Osteocyte (in vitro differentiated cells): Measurements from ENCODE around the gene SPON1. TPM values are rescaled to one million over a fixed set of nuclear protein-coding genes. Genes with fewer than 3 reads are reported as not detected.

Experiments
- DNase-seq: peaks from one replicate; pipeline ENCODE4 v3.0.0; 2021; ENCODE audit warnings: mixed read lengths; ENCODE audit not compliant: unreplicated experiment; ENCODE audit errors: extremely low spot score
- H3K27ac Mint-ChIP-seq: one replicate; pipeline ENCODE4 v1.8.0; 2021; ENCODE audit warnings: mild to moderate bottlenecking, mixed read lengths; ENCODE audit not compliant: unreplicated experiment
- H3K27me3 Mint-ChIP-seq: one replicate; pipeline ENCODE4 v1.8.0; 2021; ENCODE audit warnings: mixed read lengths; ENCODE audit not compliant: unreplicated experiment
- H3K36me3 Mint-ChIP-seq: one replicate; pipeline ENCODE4 v1.8.0; 2021; ENCODE audit warnings: mixed read lengths; ENCODE audit not compliant: unreplicated experiment
- H3K4me1 Mint-ChIP-seq: one replicate; pipeline ENCODE4 v1.8.0; 2021; ENCODE audit warnings: mixed read lengths; ENCODE audit not compliant: unreplicated experiment
- H3K4me3 Mint-ChIP-seq: one replicate; pipeline ENCODE4 v1.8.0; 2021; ENCODE audit warnings: mild to moderate bottlenecking, moderate library complexity, mixed read lengths; ENCODE audit not compliant: unreplicated experiment
- H3K9me3 Mint-ChIP-seq: one replicate; pipeline ENCODE4 v1.8.0; 2021; ENCODE audit warnings: mixed read lengths; ENCODE audit not compliant: unreplicated experiment
- total RNA-seq: library from RNA; stranded (reverse); gene quantifications from 2 replicates; pipeline ENCODE4 v1.2.1, GENCODE V29; 2021
- TF ChIP-seq, protein P1 (sequence below): fragments of 200-600 bp; sonication (generic); IDR thresholded peaks from 2 replicates; pipeline ENCODE4 v1.5.0; 2021; ENCODE audit warnings: antibody characterized with exemption, mild to moderate bottlenecking, moderate library complexity

Gene SPON1
- total RNA-seq, 1 donor from 2014 or later = 0.05 TPM

DNA sequence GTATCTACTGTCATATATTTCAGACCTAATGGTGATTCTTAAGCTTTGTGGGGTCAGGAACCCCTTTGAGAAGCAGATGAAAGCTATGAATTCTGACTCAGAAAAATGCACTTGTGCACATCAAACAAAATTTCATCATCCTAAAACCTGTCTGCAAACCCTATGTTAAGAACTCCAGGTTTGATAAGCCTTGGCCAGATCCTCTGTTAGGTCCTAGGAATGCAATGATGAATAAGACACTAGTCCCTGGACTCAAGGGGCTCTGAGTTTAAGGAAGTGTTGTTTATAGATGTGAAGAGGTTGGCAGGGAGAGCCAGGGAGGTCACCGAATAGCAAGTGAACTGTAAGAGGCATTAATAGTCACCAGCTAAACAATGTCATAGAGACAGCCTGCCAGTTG, 103.2 kb downstream of the SPON1 start:
- Mint-ChIP-seq H3K27ac (no peak overlapping the region), H3K4me1 (no peaks in the 10 kb centered on the region), H3K4me3 (no peak overlapping the region), H3K36me3 (no peaks in the 10 kb centered on the region), H3K9me3 (no peaks in the 10 kb centered on the region), H3K27me3 (no peaks in the 10 kb centered on the region)
- DNase-seq = no peak
- TF ChIP-seq, protein P1, sequence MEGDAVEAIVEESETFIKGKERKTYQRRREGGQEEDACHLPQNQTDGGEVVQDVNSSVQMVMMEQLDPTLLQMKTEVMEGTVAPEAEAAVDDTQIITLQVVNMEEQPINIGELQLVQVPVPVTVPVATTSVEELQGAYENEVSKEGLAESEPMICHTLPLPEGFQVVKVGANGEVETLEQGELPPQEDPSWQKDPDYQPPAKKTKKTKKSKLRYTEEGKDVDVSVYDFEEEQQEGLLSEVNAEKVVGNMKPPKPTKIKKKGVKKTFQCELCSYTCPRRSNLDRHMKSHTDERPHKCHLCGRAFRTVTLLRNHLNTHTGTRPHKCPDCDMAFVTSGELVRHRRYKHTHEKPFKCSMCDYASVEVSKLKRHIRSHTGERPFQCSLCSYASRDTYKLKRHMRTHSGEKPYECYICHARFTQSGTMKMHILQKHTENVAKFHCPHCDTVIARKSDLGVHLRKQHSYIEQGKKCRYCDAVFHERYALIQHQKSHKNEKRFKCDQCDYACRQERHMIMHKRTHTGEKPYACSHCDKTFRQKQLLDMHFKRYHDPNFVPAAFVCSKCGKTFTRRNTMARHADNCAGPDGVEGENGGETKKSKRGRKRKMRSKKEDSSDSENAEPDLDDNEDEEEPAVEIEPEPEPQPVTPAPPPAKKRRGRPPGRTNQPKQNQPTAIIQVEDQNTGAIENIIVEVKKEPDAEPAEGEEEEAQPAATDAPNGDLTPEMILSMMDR = no peak

DNA sequence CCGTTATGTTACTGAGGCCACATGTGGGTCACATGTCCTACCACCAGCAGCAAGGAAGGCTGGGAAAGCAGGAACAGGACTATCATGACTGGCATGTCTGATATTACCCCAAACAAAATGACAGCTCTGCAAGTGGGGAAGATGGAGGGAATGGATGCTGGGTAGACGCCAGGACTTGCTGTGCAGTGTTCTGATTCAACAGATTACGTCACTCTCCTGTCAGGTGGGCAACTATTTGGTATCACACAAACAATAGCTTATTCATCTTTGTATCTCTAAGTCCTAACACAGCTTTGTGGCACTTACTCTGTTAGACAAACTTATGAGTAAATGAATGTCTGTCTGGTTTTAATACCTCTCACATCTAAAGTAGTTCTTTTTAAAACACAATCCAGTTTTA, 105.2 kb downstream of the SPON1 start:
- H3K4me3 Mint-ChIP-seq = no peak overlapping the region
- H3K36me3 Mint-ChIP-seq = no peaks in the 10 kb centered on the region
- TF ChIP-seq, protein P1 = no peak
- no peak for DNase-seq
- no peak overlapping the region for H3K27ac Mint-ChIP-seq
- H3K27me3 Mint-ChIP-seq = no peaks in the 10 kb centered on the region
- H3K4me1 Mint-ChIP-seq = no peaks in the 10 kb centered on the region
- no peaks in the 10 kb centered on the region for H3K9me3 Mint-ChIP-seq

DNA sequence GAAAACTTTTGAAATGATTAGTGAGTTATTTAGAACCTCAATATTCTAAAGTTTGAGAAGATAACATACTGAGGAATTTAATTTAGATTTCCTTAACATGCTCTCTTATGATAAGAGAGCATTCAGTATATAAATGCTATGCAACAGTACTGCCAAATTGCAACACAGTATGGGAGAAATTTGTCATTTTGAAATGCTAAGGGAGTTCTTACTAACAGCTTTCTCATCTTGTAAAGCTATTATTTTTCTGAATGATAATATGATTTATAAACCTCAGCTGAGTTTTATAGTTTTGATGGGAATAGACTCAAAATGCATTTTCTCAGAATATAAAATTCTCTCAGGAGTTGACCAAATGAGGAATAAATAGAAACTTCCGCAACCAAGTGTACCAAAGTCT, 108.4 kb downstream of the SPON1 start:
- TF ChIP-seq, protein P1 = no peak
- Mint-ChIP-seq H3K27ac (no peak overlapping the region), H3K4me3 (no peak overlapping the region), H3K36me3 (no peaks in the 10 kb centered on the region), H3K9me3 (no peaks in the 10 kb centered on the region), H3K27me3 (peaks cover 2% of the 10 kb centered on the region), H3K4me1 (no peaks in the 10 kb centered on the region)
- DNase-seq = no peak

DNA sequence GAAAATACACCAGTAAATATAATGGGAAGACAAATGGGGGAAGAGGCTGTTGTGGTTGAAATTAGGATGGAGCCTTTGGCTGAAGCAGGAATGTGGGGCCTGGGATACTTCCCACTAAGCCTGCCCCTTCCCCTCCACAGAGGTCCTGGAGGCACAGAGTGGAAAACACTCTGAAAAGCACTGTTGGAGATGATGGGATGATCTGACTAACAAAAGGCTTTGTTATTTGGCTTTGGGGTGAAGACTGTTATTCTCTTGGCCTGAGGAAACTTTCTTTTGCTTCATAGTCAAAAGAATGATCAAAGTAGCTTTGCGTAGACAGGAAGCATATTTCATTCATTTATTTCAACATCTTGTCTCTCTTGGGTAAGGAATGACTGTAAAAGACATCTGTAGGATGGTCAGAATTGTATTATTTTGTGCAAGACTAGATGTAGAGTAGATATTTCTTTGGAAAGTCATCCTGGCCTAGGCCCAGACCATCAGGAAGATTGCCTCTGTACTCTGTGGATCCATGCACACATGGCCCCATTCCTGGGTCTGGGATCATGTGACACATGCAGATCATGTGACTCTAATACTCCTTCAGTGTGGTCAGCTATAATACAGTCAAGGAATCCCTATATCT, 111.4 kb downstream of the SPON1 start:
- DNase-seq = no peak
- no peaks in the 10 kb centered on the region for H3K36me3 Mint-ChIP-seq
- H3K27me3 Mint-ChIP-seq = peaks cover 6% of the 10 kb centered on the region
- no peaks in the 10 kb centered on the region for H3K9me3 Mint-ChIP-seq
- H3K4me3 Mint-ChIP-seq = no peak overlapping the region
- no peak overlapping the region for H3K27ac Mint-ChIP-seq
- TF ChIP-seq, protein P1 = no peak
- no peaks in the 10 kb centered on the region for H3K4me1 Mint-ChIP-seq

DNA sequence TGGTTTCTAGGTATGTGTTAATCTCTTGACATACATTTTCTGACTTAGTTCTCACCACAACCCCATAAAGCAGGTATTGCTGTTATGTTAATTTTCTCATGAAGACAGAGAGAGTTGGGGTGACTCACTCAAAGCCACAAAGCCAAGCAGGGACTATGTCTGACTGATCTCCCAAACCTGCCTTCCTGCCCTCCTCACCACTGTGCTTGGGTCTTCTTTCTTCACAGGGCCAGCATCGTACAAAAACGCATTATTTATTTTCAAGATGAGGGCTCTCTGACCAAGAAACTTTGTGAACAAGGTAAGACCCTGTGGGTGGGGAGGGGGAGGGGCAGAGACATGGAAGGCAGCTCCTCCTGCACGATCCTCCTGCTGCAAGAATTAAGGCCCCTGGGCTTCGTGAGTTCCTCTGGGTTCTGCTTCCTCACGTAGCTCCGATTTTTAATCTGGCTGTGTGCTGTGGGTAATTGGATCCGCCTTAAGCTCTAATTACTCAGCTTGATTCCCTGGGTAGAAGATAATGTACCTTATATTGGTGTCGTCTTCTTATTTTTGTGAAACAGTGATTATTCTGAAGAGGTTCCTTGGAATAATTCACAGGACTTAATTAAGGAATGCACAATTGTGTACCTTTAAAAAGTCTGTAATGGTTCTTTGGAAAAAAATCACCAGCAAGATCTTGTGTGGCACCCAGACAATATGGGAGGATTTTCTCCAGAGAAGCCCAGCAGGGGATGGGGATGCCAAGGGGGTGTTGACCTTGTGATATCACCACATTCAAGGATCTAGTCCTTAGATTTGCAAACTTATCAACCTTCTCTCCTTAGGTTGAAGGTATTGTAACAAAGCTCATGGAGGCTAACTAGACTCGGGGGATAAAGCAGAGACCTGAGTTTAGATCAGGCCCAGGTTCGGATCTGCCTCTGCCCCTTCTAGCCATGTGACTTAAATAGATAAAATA, 112.9 kb downstream of the SPON1 start:
- no peak overlapping the region for H3K4me3 Mint-ChIP-seq
- H3K4me1 Mint-ChIP-seq = no peaks in the 10 kb centered on the region
- H3K27ac Mint-ChIP-seq = no peak overlapping the region
- no peaks in the 10 kb centered on the region for H3K9me3 Mint-ChIP-seq
- TF ChIP-seq, protein P1 = no peak
- no peaks in the 10 kb centered on the region for H3K36me3 Mint-ChIP-seq
- peaks cover 6% of the 10 kb centered on the region for H3K27me3 Mint-ChIP-seq
- no peak for DNase-seq
